Mesendoderm (in vitro differentiated cells): ENCODE data around the gene MAB21L2.
"Not testable (repeated sequence)": the region's sequence is repeated elsewhere in the genome, so short reads cannot be mapped to it uniquely, and the experiment has no call there.

Source experiments
- DNase-seq: peaks from one replicate; pipeline ENCODE4 v3.0.0; 2013
- H2AK5ac ChIP-seq: 2 replicates; pipeline ENCODE4 v1.6.1; 2013; ENCODE audit warnings: low read length, inconsistent platforms
- H2BK120ac ChIP-seq: 2 replicates; pipeline ENCODE4 v1.6.1; 2013; ENCODE audit warnings: low read depth, mild to moderate bottlenecking, low read length, moderate library complexity, mixed read lengths
- H2BK15ac ChIP-seq: replicated peaks from 2 replicates; pipeline ENCODE4 v1.6.1; 2013; ENCODE audit warnings: low read depth, mild to moderate bottlenecking, moderate library complexity
- H2BK5ac ChIP-seq: 2 replicates; pipeline ENCODE4 v1.6.1; 2013; ENCODE audit warnings: low read length, inconsistent platforms
- H3K18ac ChIP-seq: 2 replicates; pipeline ENCODE4 v1.6.1; 2013; ENCODE audit warnings: mild to moderate bottlenecking, low read length, mixed read lengths
- H3K23ac ChIP-seq: one replicate; pipeline ENCODE4 v1.6.1; 2013; ENCODE audit warnings: low read length
- H3K27ac ChIP-seq: 2 replicates; pipeline ENCODE4 v1.5.1; 2013; ENCODE audit warnings: low read depth, mild to moderate bottlenecking, inconsistent platforms, low read length, moderate library complexity
- H3K27me3 ChIP-seq: 2 replicates; pipeline ENCODE4 v1.6.1; 2013; ENCODE audit warnings: low read length, control low read depth, mild to moderate bottlenecking, inconsistent platforms; ENCODE audit not compliant: insufficient read depth, poor library complexity
- H3K36me3 ChIP-seq: 2 replicates; pipeline ENCODE4 v1.6.1; 2013; ENCODE audit warnings: low read length, inconsistent platforms; ENCODE audit not compliant: control insufficient read depth, insufficient read depth
- H3K4ac ChIP-seq: one replicate; pipeline ENCODE4 v1.6.1; 2013; ENCODE audit warnings: low read depth, mild to moderate bottlenecking, low read length, moderate library complexity
- H3K4me1 ChIP-seq: 2 replicates; pipeline ENCODE4 v1.6.1; 2013; ENCODE audit warnings: low read depth, low read length, inconsistent platforms; ENCODE audit not compliant: control insufficient read depth
- H3K4me2 ChIP-seq: 2 replicates; pipeline ENCODE4 v1.6.1; 2013; ENCODE audit warnings: low read length
- H3K4me3 ChIP-seq: 2 replicates; pipeline ENCODE4 v1.5.1; 2013; ENCODE audit warnings: mild to moderate bottlenecking, low read length
- H3K56ac ChIP-seq: one replicate; pipeline ENCODE4 v1.6.1; 2013; ENCODE audit warnings: low read length
- H3K79me1 ChIP-seq: 2 replicates; pipeline ENCODE4 v1.6.1; 2013; ENCODE audit warnings: low read length, inconsistent platforms
- H3K79me2 ChIP-seq: 2 replicates; pipeline ENCODE4 v1.6.1; 2013; ENCODE audit warnings: mild to moderate bottlenecking, low read length; ENCODE audit not compliant: control insufficient read depth, insufficient read depth
- H3K9ac ChIP-seq: 2 replicates; pipeline ENCODE4 v1.6.1; 2013; ENCODE audit warnings: low read length, inconsistent platforms
- H4K5ac ChIP-seq: one replicate; pipeline ENCODE4 v1.6.1; 2013; ENCODE audit warnings: low read length
- H4K8ac ChIP-seq: one replicate; pipeline ENCODE4 v1.6.1; 2013; ENCODE audit warnings: low read depth, mild to moderate bottlenecking, control low read depth, low read length, moderate library complexity
- WGBS: extraction: QIAGEN DNeasy Blood & Tissue Kit; methylation state at CpG from one replicate; pipeline ENCODE4 v1.1.7; 2013; ENCODE audit warnings: low lambda C conversion rate, missing lambda C conversion rate; ENCODE audit not compliant: insufficient coverage; ENCODE audit errors: extremely low coverage; 5-methylcytosine and 5-hydroxymethylcytosine counted together

Gene MAB21L2

GRCh38 chr4:150541681-150542080, 40.3 kb upstream of the MAB21L2 start:
- no peak overlapping the region for H3K4me3 ChIP-seq
- H3K4me2 ChIP-seq = no peak overlapping the region
- no peak overlapping the region for H4K8ac ChIP-seq
- no peak overlapping the region for H3K9ac ChIP-seq
- H2BK5ac ChIP-seq = no peak overlapping the region
- DNase-seq = no peak
- H3K23ac ChIP-seq = no peak overlapping the region
- no peak overlapping the region for H3K56ac ChIP-seq
- H3K36me3 ChIP-seq = no peaks in the 10 kb centered on the region
- H3K18ac ChIP-seq = no peak overlapping the region
- no peaks in the 10 kb centered on the region for H3K4me1 ChIP-seq
- H2AK5ac ChIP-seq = no peak overlapping the region
- H4K5ac ChIP-seq = no peak overlapping the region
- no peak overlapping the region for H2BK120ac ChIP-seq
- WGBS = no CpG with 5 or more reads among the region's 3 CpGs
- H3K4ac ChIP-seq = no peak overlapping the region
- no peak overlapping the region for H2BK15ac ChIP-seq
- no peaks in the 10 kb centered on the region for H3K79me2 ChIP-seq
- H3K79me1 ChIP-seq = no peaks in the 10 kb centered on the region
- H3K27ac ChIP-seq = no peak overlapping the region
- no peaks in the 10 kb centered on the region for H3K27me3 ChIP-seq

DNA sequence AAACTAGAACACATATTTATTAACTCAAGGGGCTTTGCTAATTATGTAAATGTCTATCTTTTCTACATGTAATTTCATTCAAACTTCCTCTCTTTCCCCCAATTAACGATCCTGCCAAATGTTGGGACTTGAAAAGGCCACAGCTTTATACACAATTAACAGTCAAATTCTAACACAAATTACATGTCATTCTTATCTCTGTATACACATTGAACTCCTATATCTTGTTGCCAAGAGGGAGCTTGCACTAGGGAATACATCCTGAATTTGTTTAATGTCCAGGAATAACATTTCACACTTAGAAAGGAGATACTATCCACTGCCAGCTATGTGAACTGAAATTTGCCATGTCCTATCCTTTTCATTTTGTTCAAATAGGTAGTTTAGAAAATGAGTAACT, 38.9 kb upstream of the MAB21L2 start:
- Histone ChIP-seq H3K27ac (no peak overlapping the region), H3K27me3 (no peaks in the 10 kb centered on the region), H3K23ac (no peak overlapping the region), H3K56ac (no peak overlapping the region), H3K79me1 (no peaks in the 10 kb centered on the region), H2BK5ac (no peak overlapping the region), H3K4ac (no peak overlapping the region), H3K4me1 (no peaks in the 10 kb centered on the region), H2BK120ac (no peak overlapping the region), H2AK5ac (no peak overlapping the region), H3K9ac (no peak overlapping the region), H3K4me2 (no peak overlapping the region), H3K4me3 (no peak overlapping the region), H3K79me2 (no peaks in the 10 kb centered on the region), H4K8ac (no peak overlapping the region), H4K5ac (no peak overlapping the region), H3K18ac (no peak overlapping the region), H2BK15ac (no peak overlapping the region), H3K36me3 (no peaks in the 10 kb centered on the region)
- WGBS = no CpG with 5 or more reads among the region's 1 CpG
- no peak for DNase-seq

- no peak overlapping the region for H3K23ac ChIP-seq
- no peak overlapping the region for H3K56ac ChIP-seq
- no peak overlapping the region for H3K4me3 ChIP-seq
- no peak overlapping the region for H3K27ac ChIP-seq
- no peak overlapping the region for H3K4ac ChIP-seq
- H3K79me2 ChIP-seq = no peaks in the 10 kb centered on the region
- no peak overlapping the region for H2BK15ac ChIP-seq
- no peak overlapping the region for H2BK5ac ChIP-seq
- H2AK5ac ChIP-seq = no peak overlapping the region
- H3K9ac ChIP-seq = no peak overlapping the region
- H3K4me1 ChIP-seq = no peaks in the 10 kb centered on the region
- WGBS = no CpG with 5 or more reads among the region's 2 CpGs
- no peak overlapping the region for H3K4me2 ChIP-seq
- no peak overlapping the region for H2BK120ac ChIP-seq
- no peak overlapping the region for H4K5ac ChIP-seq
- no peaks in the 10 kb centered on the region for H3K27me3 ChIP-seq
- H4K8ac ChIP-seq = no peak overlapping the region
- no peaks in the 10 kb centered on the region for H3K36me3 ChIP-seq
- no peaks in the 10 kb centered on the region for H3K79me1 ChIP-seq
- peak; percentile 27 for DNase-seq
- H3K18ac ChIP-seq = no peak overlapping the region
Observed at GRCh38 chr4:150546286-150546685, 35.7 kb upstream of the MAB21L2 start.

DNA sequence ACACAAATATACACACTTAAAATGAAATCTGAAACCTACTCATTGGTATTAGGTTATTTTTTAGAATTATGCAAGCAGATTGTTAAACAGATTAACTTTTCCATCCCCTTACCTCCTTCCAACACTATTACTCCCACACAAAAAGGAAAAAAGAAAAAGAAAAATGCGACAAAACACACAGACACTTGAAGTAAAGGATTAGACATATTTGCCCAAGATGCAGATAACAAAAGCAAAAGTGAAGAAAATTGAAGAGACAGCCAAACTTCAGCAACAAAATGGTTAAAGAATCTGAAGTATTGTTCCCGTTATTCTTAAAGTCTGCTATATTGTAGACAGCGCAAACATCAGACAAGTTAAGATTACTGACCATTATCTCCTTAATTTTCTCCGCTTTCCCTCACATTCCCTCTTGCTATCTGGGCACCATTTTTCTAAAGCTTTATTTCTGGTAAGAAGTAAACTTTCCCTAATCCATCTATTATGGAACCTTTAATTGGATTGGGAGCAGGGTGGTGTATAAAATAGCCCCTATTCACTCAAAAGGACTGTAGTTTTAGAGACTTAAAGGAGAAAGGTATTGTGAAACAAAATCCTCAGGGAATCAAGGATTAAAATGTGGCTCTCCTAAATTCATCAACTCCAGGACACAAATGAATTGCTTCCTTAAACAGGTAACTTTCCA, 34.7 kb upstream of the MAB21L2 start:
- Histone ChIP-seq H3K4me3 (no peak overlapping the region), H4K5ac (no peak overlapping the region), H3K18ac (no peak overlapping the region), H3K36me3 (no peaks in the 10 kb centered on the region), H3K27ac (no peak overlapping the region), H3K79me2 (no peaks in the 10 kb centered on the region), H2BK120ac (no peak overlapping the region), H3K4me1 (no peaks in the 10 kb centered on the region), H3K56ac (no peak overlapping the region), H2BK5ac (no peak overlapping the region), H3K27me3 (no peaks in the 10 kb centered on the region), H3K9ac (no peak overlapping the region), H3K4me2 (no peak overlapping the region), H2AK5ac (no peak overlapping the region), H4K8ac (no peak overlapping the region), H3K79me1 (no peaks in the 10 kb centered on the region), H3K4ac (no peak overlapping the region), H3K23ac (no peak overlapping the region), H2BK15ac (no peak overlapping the region)
- WGBS = no CpG with 5 or more reads among the region's 4 CpGs
- no peak for DNase-seq

DNA sequence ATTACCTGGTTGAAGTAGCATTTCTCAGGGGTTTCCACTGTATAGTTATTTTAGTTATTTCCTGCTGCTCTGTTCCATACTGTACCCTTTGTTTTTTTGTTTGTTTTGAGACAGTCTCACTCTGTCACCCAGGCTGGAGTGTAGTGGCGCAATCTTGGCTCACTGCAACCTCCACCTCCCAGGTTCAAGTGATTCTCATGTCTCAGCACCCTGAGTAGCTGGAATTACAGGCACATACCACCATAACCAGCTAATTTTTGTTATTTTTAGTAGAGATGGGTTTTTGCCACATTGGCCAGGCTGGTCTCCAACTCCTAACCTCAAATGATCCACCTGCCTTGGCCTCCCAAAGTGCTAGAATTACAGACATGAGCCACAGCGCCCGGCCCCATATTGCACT, 24.1 kb upstream of the MAB21L2 start:
- not testable (repeated sequence) for H3K36me3 ChIP-seq, H3K4me2 ChIP-seq, H3K79me2 ChIP-seq, H4K5ac ChIP-seq, H2BK5ac ChIP-seq, H2BK15ac ChIP-seq, H3K23ac ChIP-seq, H3K4me1 ChIP-seq, H3K4ac ChIP-seq, H4K8ac ChIP-seq, H3K18ac ChIP-seq, H2BK120ac ChIP-seq, H3K79me1 ChIP-seq, H3K27me3 ChIP-seq, H3K27ac ChIP-seq, H2AK5ac ChIP-seq, H3K56ac ChIP-seq, H3K9ac ChIP-seq, DNase-seq, H3K4me3 ChIP-seq
- WGBS = no CpG with 5 or more reads among the region's 3 CpGs

DNA sequence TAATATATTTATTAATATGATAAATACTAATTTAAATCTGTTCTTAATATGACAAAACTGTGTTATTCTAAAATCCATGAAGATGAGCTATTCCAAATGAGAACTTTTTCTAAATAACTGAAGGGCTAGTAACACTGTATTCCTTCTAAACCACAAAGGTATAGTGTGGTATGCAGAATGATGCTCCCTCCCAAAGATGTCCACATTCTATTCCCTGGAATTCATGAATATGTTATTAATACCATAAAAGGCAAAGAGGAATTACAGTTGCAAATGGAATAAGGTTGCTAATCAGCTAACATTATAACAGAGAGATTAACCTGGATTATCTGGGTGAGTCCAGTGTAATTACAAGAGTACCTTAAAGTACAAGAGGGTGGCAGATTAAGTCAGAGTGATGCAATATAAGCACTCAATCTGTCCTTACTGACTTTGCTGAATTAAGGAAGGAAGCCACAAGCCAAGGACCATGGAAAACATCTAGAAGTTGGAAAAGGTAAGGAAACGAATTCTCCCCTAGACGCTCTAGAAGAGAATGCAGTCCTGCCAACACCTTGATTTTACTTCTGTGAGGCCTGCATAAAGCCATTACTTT, 20.7 kb upstream of the MAB21L2 start:
- no peaks in the 10 kb centered on the region for H3K27me3 ChIP-seq
- no peak overlapping the region for H3K23ac ChIP-seq
- H3K18ac ChIP-seq = no peak overlapping the region
- no peak overlapping the region for H4K5ac ChIP-seq
- no peak overlapping the region for H2BK120ac ChIP-seq
- H3K9ac ChIP-seq = no peak overlapping the region
- H3K56ac ChIP-seq = no peak overlapping the region
- no peak overlapping the region for H2BK15ac ChIP-seq
- no peaks in the 10 kb centered on the region for H3K36me3 ChIP-seq
- H3K79me2 ChIP-seq = no peaks in the 10 kb centered on the region
- H3K4me1 ChIP-seq = no peaks in the 10 kb centered on the region
- no peak overlapping the region for H2AK5ac ChIP-seq
- WGBS = no CpG with 5 or more reads among the region's 2 CpGs
- H3K4me3 ChIP-seq = no peak overlapping the region
- H3K79me1 ChIP-seq = no peaks in the 10 kb centered on the region
- no peak overlapping the region for H3K4me2 ChIP-seq
- H3K27ac ChIP-seq = no peak overlapping the region
- H4K8ac ChIP-seq = no peak overlapping the region
- H3K4ac ChIP-seq = no peak overlapping the region
- DNase-seq = no peak
- H2BK5ac ChIP-seq = no peak overlapping the region
